AG20443 (cell line): ENCODE data around the gene ACTL6B.

Source experiments
- DNase-seq: peaks from one replicate; pipeline ENCODE4 v3.0.0; 2012; ENCODE audit warnings: low spot score, mixed read lengths

Gene ACTL6B

GRCh38 chr7:100599911-100600729 is 56.1 kb downstream of the ACTL6B start:
- no peak for DNase-seq

- no peak for DNase-seq
These were observed 57.8 kb downstream of the ACTL6B start for GRCh38 chr7:100598425-100598824.

- no peak for DNase-seq
These were observed 61.1 kb downstream of the ACTL6B start for GRCh38 chr7:100595188-100595587.
